Right ventricle myocardium superior (tissue), 1 donor: ENCODE results near the gene SLC7A7. TPM values are rescaled to one million over a fixed set of nuclear protein-coding genes. Genes with fewer than 3 reads are reported as not detected.

Source experiments
- ATAC-seq: fragments of 200-7000 bp; cut with Tn5 transposase; one replicate; pipeline ENCODE4 v1.9.1; 2020; ENCODE audit warnings: mild to moderate bottlenecking; ENCODE audit not compliant: poor library complexity
- DNase-seq: peaks from one replicate; pipeline ENCODE4 v3.0.0-alpha.2; 2020
- intact Hi-C: fragments of 100-400 bp; cut with DNase I; formaldehyde crosslinking; loops from one replicate; pipeline ENCODE4 v1.11.2; 2022
- total RNA-seq: library from RNA; stranded (reverse); fragmentation: NEBNext Ultra II Directional; extraction: Animal tissue kit (Norgen Biotek cat#: 25700); gene quantifications from one replicate; pipeline ENCODE4 v1.2.1, GENCODE V29; 2021
- donor health status: DM: no; HTN: yes; CAD: no; lungs with severe emphysema.

The SLC7A7 gene
- total RNA-seq, 1 donor from 2014 or later, result 4.6 TPM

GRCh38 chr14:22845821-22846625, 30.8 kb upstream of the SLC7A7 start:
- DNase-seq (no peak), ATAC-seq (no peak)
- intact Hi-C loops, result loop anchor here (10.0 kb wide), 1 partner anchor 451 kb away; no protein-coding TSS in a partner anchor

GRCh38 chr14:22845103-22845394, 29.8 kb upstream of the SLC7A7 start:
- DNase-seq (no peak), ATAC-seq (no peak)
- intact Hi-C loops, result loop anchor here (10.0 kb wide), 1 partner anchor 450 kb away; no protein-coding TSS in a partner anchor

GRCh38 chr14:22844221-22845102, 29.2 kb upstream of the SLC7A7 start:
- intact Hi-C loops, result loop anchor here (10.0 kb wide), 1 partner anchor 450 kb away; no protein-coding TSS in a partner anchor
- no peak for DNase-seq
- ATAC-seq, result no peak

GRCh38 chr14:22843123-22843925, 28.1 kb upstream of the SLC7A7 start:
- DNase-seq, result no peak
- ATAC-seq, result no peak
- intact Hi-C loops, result loop anchor here (10.0 kb wide), 1 partner anchor 449 kb away; no protein-coding TSS in a partner anchor

GRCh38 chr14:22842211-22843122, 27.2 kb upstream of the SLC7A7 start:
- no peak for ATAC-seq
- intact Hi-C loops, result loop anchor here (10.0 kb wide), 1 partner anchor 448 kb away; no protein-coding TSS in a partner anchor
- no peak for DNase-seq

GRCh38 chr14:22841769-22842168, 26.5 kb upstream of the SLC7A7 start:
- DNase-seq, result no peak
- intact Hi-C loops, result loop anchor here (10.0 kb wide), 1 partner anchor 447 kb away; no protein-coding TSS in a partner anchor
- ATAC-seq, result no peak

GRCh38 chr14:22841311-22841710, 26.1 kb upstream of the SLC7A7 start:
- no peak for ATAC-seq

GRCh38 chr14:22839159-22839779, 24.0 kb upstream of the SLC7A7 start:
- ATAC-seq (no peak), DNase-seq (no peak)
- intact Hi-C loops, result no loop called here

More at GRCh38 chr14:22841311-22841710, 26.1 kb upstream of the SLC7A7 start:
- intact Hi-C loops, result loop anchor here (10.0 kb wide), 1 partner anchor 447 kb away; no protein-coding TSS in a partner anchor
- no peak for DNase-seq

- ATAC-seq, result peak; percentile 28
- DNase-seq, result no peak
- intact Hi-C loops, result no loop called here
Measured at GRCh38 chr14:22838631-22839041, 23.4 kb upstream of the SLC7A7 start.

- peak; percentile 51 for ATAC-seq
- intact Hi-C loops, result no loop called here
- DNase-seq, result peak; percentile 76
Measured at GRCh38 chr14:22837750-22838538, 22.7 kb upstream of the SLC7A7 start.

- ATAC-seq (peak; percentile 82), DNase-seq (peak; percentile 87)
- intact Hi-C loops, result no loop called here
Measured at GRCh38 chr14:22837114-22837749, 22.0 kb upstream of the SLC7A7 start.

GRCh38 chr14:22836301-22837113, 21.3 kb upstream of the SLC7A7 start, which contains the start of gene MMP14:
MMP14 (plus strand) TSS chr14:22836585; CDS start chr14:22836818, 233 bp downstream.
- DNase-seq (peak; percentile 80), ATAC-seq (peak; percentile 77)
- intact Hi-C loops, result no loop called here

GRCh38 chr14:22835505-22835904, 20.3 kb upstream of the SLC7A7 start:
- no peak for DNase-seq
- intact Hi-C loops, result no loop called here
- no peak for ATAC-seq

GRCh38 chr14:22830443-22831010, 15.3 kb upstream of the SLC7A7 start:
- intact Hi-C loops, result no loop called here
- peak; percentile 4 for DNase-seq
- no peak for ATAC-seq
